Stimulated activated CD4-positive, alpha-beta T cell treated with anti-CD3 and anti-CD28 coated beads, Interleukin-1b, Interleukin-23, amount 100 ng/mL, for 4 hours (primary cell): ENCODE results near the gene POLE.

ENCODE experiments used
- DNase-seq, 2 donors: peaks; one replicate each; pipeline ENCODE4 v3.0.0-alpha.2; 2020; ENCODE audit warnings: low read depth in 2 of 2

Gene POLE

GRCh38 chr12:132597333-132598316 is 89.5 kb downstream of the POLE start:
- peak in 1 of 2 donors; percentile 15 for DNase-seq

GRCh38 chr12:132596016-132596415 is 91.1 kb downstream of the POLE start:
- no peak for DNase-seq

- no peak for DNase-seq
Observed at GRCh38 chr12:132595183-132595582, 92.0 kb downstream of the POLE start.

- DNase-seq = no peak
Observed at GRCh38 chr12:132593938-132594358, 93.2 kb downstream of the POLE start.

- no peak for DNase-seq
Observed at GRCh38 chr12:132593521-132593920, 93.6 kb downstream of the POLE start.

GRCh38 chr12:132593071-132593470 is 94.1 kb downstream of the POLE start:
- no peak for DNase-seq

- DNase-seq = no peak
Observed at GRCh38 chr12:132592282-132592970, 94.7 kb downstream of the POLE start.

- DNase-seq = no peak
Observed at GRCh38 chr12:132591107-132591935, 95.8 kb downstream of the POLE start.

GRCh38 chr12:132588821-132589669 is 98.1 kb downstream of the POLE start:
- no peak for DNase-seq

GRCh38 chr12:132588319-132588718 is 98.8 kb downstream of the POLE start:
- no peak for DNase-seq

- DNase-seq = no peak
Observed at GRCh38 chr12:132587781-132588180, 99.4 kb downstream of the POLE start.

- no peak for DNase-seq
Observed at GRCh38 chr12:132586929-132587328, 100.2 kb downstream of the POLE start.

GRCh38 chr12:132585177-132585576 is 102.0 kb downstream of the POLE start:
- no peak for DNase-seq

- DNase-seq = no peak
Observed at GRCh38 chr12:132584429-132584828, 102.7 kb downstream of the POLE start.

GRCh38 chr12:132583736-132584135 is 103.4 kb downstream of the POLE start:
- DNase-seq = no peak

GRCh38 chr12:132583411-132583710 is 103.8 kb downstream of the POLE start:
- DNase-seq = no peak

- no peak for DNase-seq
Observed at GRCh38 chr12:132582582-132583410, 104.3 kb downstream of the POLE start.

- no peak for DNase-seq
Observed at GRCh38 chr12:132582058-132582420, 105.1 kb downstream of the POLE start.

GRCh38 chr12:132581348-132582057 is 105.6 kb downstream of the POLE start:
- DNase-seq = no peak
